ENCODE data around the gene AZIN2. TPM values are rescaled to one million over a fixed set of nuclear protein-coding genes. Genes with fewer than 3 reads are reported as not detected.
"Not testable (repeated sequence)": the region's sequence is repeated elsewhere in the genome, so short reads cannot be mapped to it uniquely, and the experiment has no call there.

AZIN2 gene
- total RNA-seq, 1 donor from 2014 or later: 4.6 TPM

DNA sequence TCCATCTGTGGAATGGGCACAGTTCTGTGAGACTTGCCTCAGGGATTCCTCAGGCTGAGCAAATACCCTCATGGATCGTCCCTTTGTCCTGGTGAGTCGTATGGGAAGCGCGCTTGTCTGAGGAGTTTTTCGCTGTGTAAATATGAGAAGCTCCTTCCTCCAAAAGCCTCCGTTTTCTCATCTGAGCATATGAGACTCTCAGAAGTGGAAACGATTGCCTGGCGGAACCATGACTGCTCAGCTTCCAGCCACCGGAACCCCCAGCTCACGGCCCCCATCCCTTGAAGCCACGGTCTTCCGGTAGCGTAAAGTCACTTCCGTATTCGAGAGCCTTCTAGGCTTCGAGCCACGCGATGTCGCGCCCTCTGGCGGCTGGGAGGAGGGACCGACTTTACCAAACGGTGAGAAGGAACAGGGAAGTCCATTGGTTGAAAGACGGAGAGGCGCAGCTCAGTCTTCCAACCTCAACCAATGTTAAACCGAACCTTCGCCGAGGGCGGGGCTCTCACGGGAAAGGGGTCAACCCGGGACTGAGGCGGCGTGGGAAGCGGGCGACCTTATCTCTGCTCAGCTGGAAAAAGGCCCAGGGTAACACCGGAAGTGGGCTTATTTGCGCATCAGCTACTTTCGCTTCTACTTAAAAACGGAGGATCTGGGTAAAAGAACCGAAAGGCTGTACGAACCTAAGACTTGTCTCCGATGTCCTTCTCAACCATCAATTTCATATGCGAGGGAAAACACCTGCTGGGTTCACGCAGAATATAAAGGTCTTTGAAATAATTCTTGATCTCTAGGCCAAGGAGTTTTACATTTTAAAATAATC lies 46.3 kb downstream of the AZIN2 start:
- peak; percentile 100 for DNase-seq (ENCODE audit: low spot score)

- no peak for DNase-seq (ENCODE audit: low spot score)
These were observed 47.8 kb downstream of the AZIN2 start for GRCh38 chr1:33128781-33129180.

- no peak for DNase-seq (ENCODE audit: low spot score)
These were observed 49.3 kb downstream of the AZIN2 start for GRCh38 chr1:33130297-33130696.

DNA sequence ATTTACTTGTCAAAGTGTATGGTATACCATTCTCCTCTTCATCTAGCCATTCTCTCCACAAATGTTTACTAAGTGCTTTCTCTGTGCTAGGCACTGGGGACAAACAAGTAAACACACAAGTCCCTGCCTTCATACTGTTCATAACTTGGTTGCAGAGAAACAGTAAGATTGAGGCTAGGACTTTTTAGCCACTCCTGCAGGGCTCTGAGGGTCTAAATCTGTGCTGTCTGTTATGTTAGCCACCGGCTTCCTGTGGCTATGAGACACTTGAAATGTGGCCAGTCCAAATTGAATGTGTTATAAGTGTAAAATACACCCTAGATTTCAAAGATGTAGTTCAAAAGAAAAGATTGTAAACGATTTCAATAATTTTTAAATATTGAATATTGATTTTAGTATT lies 50.2 kb downstream of the AZIN2 start:
- no peak for DNase-seq (ENCODE audit: low spot score)

DNA sequence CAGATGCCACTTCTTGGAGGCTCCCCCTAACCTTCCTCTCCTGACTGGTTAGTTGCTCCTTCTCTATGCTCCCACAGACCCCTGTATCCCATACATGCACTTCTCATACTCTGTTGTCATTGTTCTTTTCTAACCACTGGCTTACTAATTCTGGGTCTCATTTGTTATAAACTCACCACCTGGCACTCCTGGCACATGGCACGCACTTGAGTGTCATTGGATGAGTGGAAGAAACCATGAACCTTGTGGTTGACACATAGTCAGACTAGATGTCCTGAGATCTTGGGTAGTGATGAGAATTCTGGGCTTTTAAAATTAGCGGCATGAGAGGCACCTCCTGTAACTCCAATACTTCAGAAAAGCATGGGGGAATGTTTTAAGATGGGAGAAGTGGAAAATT lies 51.6 kb downstream of the AZIN2 start:
- no peak for DNase-seq (ENCODE audit: low spot score)

- no peak for DNase-seq (ENCODE audit: low spot score)
These were observed 52.6 kb downstream of the AZIN2 start for GRCh38 chr1:33133478-33134105.

GRCh38 chr1:33136041-33136440 lies 55.1 kb downstream of the AZIN2 start:
- not testable (repeated sequence) for DNase-seq (ENCODE audit: low spot score)

DNA sequence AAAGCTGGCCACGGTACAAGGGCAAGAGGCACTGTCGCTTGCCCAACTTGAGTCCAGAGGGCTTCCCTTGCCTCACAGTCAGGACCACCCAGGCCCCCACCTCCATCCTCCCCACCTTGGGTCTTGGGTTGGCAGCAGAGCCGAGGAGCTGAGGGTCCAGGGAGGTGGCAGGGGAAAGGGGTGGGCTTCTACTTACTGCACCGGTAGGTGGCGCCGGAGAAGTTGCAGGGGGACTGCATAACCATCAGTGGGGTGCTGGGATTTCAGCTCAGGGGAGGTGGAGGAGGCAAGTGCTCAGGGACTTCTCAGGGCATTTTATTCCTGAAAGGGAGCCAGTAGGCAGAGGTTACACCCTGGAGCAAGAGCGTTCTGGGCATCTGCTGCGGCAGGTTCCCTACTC lies 56.8 kb downstream of the AZIN2 start:
- no peak for DNase-seq (ENCODE audit: low spot score)

- no peak for DNase-seq (ENCODE audit: low spot score)
These were observed 59.5 kb downstream of the AZIN2 start for GRCh38 chr1:33140153-33141149.

DNA sequence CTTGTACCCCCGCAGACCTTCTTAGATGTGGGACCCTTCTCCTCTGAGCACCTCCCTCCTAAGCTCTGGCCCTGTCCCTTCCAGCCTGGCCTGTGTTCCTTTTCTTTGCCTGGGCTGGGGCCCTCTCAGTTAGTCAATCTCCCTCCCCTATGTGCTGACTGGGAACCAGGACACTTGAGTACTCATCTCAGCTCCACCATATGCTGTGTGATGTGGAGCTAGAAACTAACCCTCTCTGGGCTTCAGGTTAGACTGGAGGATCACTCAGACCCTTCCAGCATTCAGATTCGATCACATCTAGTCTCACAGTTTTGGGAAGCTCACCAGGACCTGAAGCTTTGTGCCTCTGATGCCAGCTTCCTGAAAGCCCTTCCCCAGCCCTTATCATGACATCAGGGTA lies 60.3 kb downstream of the AZIN2 start:
- DNase-seq (ENCODE audit: low spot score): no peak

DNA sequence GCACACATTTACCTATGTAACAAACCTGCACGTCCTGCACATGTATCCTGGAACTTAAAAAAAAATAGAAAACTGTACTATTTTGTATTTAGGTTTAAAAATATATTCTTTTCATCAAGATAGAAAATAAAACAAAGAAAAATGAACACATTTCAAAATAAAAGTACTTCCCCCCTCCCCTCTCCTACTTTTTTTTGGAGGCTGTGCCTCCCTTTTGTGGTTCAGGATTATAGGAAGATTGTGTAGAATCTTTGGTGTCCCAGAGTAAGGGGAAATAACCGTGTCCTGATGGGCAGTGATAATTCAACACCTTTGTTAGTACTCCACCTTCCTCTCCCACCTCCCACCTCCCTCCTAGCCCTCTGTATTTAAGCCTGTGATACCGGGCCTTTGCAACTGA lies 60.8 kb downstream of the AZIN2 start:
- DNase-seq (ENCODE audit: low spot score): no peak

GRCh38 chr1:33142483-33143064 lies 61.6 kb downstream of the AZIN2 start:
- no peak for DNase-seq (ENCODE audit: low spot score)

DNA sequence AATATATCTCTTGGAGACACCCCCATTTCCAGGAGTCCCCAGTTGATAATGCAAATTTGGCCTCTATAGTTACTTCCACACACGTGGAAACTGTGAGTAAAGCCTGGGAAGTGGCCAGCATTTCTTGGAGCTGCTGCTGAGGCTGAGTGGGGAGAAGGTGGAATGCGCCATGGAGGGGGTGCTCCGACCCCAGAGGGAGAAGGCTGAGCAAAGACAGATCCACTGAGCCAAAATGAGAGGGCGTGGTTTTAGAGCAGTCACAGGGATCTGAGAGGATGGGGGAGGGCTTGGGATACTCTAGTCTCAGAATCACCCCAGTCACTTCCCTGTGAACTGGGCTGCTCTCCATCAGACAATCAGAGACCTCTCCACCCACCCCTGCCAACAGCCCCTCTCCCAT lies 62.2 kb downstream of the AZIN2 start:
- peak; percentile 58 for DNase-seq (ENCODE audit: low spot score)

- DNase-seq (ENCODE audit: low spot score): no peak
These were observed 62.7 kb downstream of the AZIN2 start for GRCh38 chr1:33143698-33144097.

DNA sequence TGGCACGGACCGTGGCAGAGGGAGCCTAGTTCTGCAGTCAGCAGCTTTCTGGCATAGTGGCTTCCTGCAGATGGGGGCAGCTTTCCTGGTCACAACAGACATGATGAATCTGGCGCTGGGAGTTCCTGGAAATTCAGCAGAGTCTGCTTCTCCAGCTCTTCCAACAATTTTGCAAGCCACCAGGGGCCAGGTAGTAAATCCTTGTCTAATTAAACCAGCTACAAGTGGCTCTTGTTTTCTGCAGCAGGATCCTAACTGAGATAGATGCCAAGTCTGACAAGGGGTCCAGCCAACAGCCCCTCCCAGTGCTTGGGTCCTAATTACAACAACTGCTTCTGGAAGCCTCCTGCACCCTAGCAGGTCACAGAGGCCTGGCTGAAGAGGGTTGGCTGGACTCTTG lies 65.0 kb downstream of the AZIN2 start:
- no peak for DNase-seq (ENCODE audit: low spot score)

GRCh38 chr1:33147275-33147996 lies 66.5 kb downstream of the AZIN2 start:
- DNase-seq (ENCODE audit: low spot score): no peak

GRCh38 chr1:33147997-33148314 lies 67.0 kb downstream of the AZIN2 start:
- DNase-seq (ENCODE audit: low spot score): no peak

DNA sequence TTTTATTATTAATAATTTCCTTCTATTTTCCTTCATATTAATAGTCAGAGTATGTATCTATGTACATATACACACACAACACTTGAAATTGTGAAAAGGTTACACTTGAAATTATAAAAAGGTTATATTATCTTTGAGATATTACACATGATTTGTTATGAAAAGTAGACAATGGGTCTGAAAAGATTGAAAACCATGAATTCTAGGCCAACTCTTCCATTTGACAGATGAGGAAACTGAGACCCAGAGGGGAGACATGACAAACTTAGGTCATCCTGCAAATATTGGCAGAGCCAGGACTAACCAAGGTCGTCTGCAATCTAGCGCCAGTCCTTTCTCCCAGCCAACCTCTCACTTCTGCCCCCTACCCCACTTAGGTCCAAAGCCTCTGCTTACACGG lies 67.7 kb downstream of the AZIN2 start:
- DNase-seq (ENCODE audit: low spot score): no peak

DNA sequence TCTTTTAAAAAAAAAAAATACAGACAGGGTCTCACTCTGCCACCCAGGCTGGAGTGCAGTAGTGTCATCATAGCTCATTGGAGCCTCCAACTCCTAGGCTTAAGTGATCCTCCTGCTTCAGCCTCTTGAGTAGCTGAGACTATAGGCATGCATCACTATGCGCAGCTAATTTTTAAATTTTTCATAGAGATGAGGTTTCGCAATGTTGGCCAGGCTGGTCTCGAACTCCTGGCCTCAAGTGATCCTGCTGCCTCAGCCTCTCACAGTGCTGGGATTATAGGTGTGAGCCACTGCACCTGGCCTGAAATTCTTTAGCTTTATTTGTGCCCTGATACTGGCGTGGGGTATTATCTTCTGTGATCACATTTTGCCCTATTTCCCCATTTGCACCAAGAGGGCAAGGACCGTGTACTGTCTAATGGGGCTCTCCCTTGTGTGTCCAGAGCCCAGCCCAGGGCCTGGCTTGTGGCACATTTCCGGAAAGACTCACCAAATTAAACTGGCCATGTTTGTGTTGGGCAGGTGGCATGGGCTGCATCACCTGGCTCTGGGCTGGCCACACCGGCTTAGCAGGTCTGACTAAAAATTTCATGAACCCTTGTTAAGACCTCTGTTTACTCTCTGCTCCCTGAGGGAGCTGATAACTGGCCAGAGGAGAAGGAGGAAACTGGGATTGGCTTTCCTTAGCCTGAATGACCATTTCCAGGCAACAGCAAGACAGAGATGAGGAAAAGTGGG lies 68.7 kb downstream of the AZIN2 start:
- DNase-seq (ENCODE audit: low spot score): no peak

GRCh38 chr1:33150522-33150921 lies 69.6 kb downstream of the AZIN2 start:
- DNase-seq (ENCODE audit: low spot score): no peak

DNA sequence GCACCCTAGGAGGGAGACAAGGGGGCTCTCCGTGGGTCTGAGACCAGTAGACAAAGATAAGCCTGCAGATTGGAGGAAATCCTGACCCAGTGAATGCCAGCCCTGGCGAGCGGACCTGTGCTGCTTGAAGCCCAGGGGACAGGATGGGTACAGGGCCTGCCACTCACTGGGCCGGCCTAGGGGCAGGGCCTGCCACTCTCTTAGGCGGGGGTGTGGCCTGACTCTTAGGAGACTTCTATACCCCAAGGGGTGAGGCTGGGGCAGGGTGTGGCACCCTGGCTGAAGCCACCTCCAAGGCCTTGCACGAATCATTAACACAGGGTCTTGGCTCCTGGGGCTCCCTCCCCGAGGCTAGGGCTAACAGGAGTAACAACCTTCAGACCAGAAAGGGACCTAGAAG lies 70.2 kb downstream of the AZIN2 start:
- DNase-seq (ENCODE audit: low spot score): no peak

All from umbilical cord (tissue), 2 donors.